ENCODE measurements around the gene PRDM16. TPM values are rescaled to one million over a fixed set of nuclear protein-coding genes. Genes with fewer than 3 reads are reported as not detected.

The PRDM16 gene
- total and polyA plus RNA-seq, 5 experiments from 2014 or later, result not detected

- H3K27ac Mint-ChIP-seq, result no peak overlapping the region
Observed at GRCh38 chr1:3440300-3440681, 371.3 kb downstream of the PRDM16 start.

DNA sequence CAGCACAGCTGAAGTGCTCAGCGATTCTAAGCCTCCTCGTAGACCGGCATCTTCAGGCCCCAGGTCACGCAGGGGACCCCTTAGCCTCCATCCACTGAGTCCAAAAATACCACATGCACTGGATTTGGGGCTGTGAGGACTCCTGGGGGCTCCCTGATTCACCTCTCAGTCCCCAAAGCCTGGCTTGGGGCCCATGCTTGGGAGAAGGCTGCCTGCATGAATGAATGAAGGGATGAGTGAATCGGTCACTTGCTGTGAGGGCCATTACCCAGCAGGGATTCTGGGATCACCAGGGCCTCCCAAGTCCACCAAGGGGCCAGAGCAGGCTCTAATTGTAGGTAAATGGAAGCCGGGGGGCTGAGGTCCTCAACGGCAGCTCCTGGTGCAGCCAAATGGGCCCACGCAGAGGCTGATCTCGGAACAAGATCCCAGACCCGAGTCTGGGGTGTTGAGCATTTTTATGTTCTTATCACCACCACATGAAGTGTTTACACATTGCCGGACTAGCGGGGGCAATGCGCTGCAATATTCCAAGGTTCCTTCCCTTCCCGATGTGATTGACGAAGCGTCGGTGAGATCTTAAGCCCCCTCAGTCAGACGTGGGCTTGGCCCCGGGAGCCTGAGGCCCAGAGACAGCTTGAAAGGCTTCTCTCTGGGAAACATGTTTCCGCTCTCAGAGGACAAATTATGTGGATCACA, 371.9 kb downstream of the PRDM16 start:
- DNase-seq, result no peak
- ATAC-seq, result no peak
- Mint-ChIP-seq H3K36me3 (no peaks in the 10 kb centered on the region), H3K4me3 (no peak overlapping the region), H3K27ac (no peak overlapping the region), H3K4me1 (no peaks in the 10 kb centered on the region), H3K27me3 (peaks cover 2 to 37% (median 13%) of the 10 kb centered on the region in 5 donors), H3K9me3 (peaks cover 0 to 10% (median 0%) of the 10 kb centered on the region in 9 donors)
- POLR2A ChIA-PET, result no interaction called here

More at GRCh38 chr1:3440300-3440681, 371.3 kb downstream of the PRDM16 start:
- Mint-ChIP-seq H3K36me3 (no peaks in the 10 kb centered on the region), H3K27me3 (peaks cover 2 to 37% (median 13%) of the 10 kb centered on the region in 5 donors), H3K4me1 (no peaks in the 10 kb centered on the region), H3K9me3 (peaks cover 0 to 4% (median 0%) of the 10 kb centered on the region in 9 donors), H3K4me3 (no peak overlapping the region)
- POLR2A ChIA-PET, result no interaction called here
- ATAC-seq (no peak), DNase-seq (no peak)

DNA sequence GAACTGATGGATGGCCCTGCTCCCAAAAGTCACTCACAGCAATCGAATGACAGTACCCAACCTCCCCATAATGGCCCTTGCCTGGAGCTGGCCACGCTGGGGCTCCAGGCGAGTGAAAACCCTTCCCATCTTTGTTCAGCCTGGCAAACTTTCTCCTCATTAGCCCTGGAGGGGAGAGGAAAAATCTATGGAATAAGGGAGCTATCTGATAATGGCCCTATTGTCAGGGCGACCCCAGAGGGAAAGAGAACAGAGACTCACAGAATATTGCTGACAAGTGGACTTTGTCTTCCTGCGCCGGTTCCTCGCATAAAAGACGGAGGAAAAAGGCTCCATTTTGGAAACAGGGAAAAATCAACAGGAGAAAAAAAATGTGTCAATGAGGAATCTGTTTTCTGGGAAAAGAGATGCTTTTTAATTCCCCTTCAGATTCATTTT, 372.4 kb downstream of the PRDM16 start:
- no peaks in the 10 kb centered on the region for H3K4me1 Mint-ChIP-seq
- peaks cover 0 to 15% (median 0%) of the 10 kb centered on the region in 9 donors for H3K9me3 Mint-ChIP-seq
- no peak overlapping the region for H3K4me3 Mint-ChIP-seq
- ATAC-seq (no peak), DNase-seq (no peak)
- H3K27ac Mint-ChIP-seq, result no peak overlapping the region
- peaks cover 2 to 37% (median 13%) of the 10 kb centered on the region in 5 donors for H3K27me3 Mint-ChIP-seq
- POLR2A ChIA-PET, result no interaction called here
- H3K36me3 Mint-ChIP-seq, result no peaks in the 10 kb centered on the region

DNA sequence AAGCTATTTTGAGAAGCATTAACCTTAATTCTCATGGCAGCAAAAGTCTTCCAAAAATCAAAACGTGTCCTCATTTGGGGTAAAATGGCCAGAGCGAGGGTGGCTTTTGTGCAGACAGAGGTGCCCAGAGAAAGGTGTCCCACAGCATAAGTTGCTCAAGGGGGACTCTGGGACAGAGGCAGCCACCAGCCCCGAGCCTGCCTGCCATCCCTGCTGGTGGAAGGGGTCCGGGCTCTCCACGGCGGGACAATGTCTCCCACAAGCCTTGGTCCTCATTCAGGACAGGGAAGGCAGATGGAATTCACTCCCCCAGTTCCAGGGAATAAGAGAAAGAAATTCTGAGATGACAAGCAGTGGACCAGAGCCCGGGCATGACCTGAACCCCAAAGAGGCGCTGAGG, 372.9 kb downstream of the PRDM16 start:
- no peak overlapping the region for H3K4me3 Mint-ChIP-seq
- DNase-seq (no peak), ATAC-seq (no peak)
- H3K27me3 Mint-ChIP-seq, result peaks cover 2 to 37% (median 13%) of the 10 kb centered on the region in 5 donors
- H3K4me1 Mint-ChIP-seq, result no peaks in the 10 kb centered on the region
- POLR2A ChIA-PET, result no interaction called here
- no peaks in the 10 kb centered on the region for H3K36me3 Mint-ChIP-seq
- peaks cover 0 to 19% (median 0%) of the 10 kb centered on the region in 9 donors for H3K9me3 Mint-ChIP-seq
- no peak overlapping the region for H3K27ac Mint-ChIP-seq

DNA sequence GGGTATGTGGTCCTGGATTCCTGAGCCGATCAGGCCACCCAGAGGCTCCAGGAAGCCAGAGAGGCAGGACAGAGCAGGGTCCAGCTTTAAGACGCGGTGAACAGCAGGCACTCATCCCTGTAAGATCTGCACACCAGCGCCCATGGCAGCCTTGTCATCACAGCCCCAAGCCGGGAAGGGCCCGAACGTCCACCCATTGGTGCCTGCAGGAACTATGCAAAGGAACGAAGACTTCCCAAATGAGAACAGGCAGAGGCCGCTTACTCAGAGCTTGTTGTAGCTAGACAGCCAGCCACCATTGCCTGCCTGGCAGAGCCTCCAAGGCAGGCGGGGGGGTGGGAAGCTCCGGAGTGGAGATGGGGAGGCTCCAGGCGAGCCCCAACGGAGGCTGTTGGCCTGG, 373.3 kb downstream of the PRDM16 start:
- Mint-ChIP-seq H3K27me3 (peaks cover 2 to 37% (median 13%) of the 10 kb centered on the region in 5 donors), H3K36me3 (no peaks in the 10 kb centered on the region), H3K27ac (peak overlapping the region in 1 of 10 donors; percentile 44), H3K4me3 (no peak overlapping the region), H3K9me3 (peaks cover 0 to 23% (median 0%) of the 10 kb centered on the region in 9 donors), H3K4me1 (no peaks in the 10 kb centered on the region)
- ATAC-seq (no peak), DNase-seq (no peak)
- POLR2A ChIA-PET, result no interaction called here

DNA sequence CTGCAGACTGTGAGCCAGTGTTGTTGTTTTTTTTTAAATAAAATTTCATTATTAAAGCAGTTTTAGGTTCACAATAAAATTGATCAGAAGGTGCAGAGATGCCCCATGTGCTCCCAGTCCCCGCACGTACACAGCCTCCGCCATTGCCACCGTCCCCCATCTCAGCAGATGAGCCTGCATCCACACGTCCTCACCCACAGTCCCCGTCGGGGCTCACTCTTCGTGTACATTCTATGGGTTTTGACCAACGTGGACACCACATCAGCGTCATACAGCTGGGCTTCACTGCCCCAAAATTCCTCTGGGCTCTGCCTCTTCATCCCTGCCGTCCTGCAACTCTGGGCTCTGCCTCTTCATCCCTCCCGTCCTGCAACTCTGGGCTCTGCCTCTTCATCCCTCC, 373.9 kb downstream of the PRDM16 start:
- H3K36me3 Mint-ChIP-seq, result peaks cover 0 to 4% (median 0%) of the 10 kb centered on the region in 3 donors
- DNase-seq (no peak), ATAC-seq (no peak)
- no peaks in the 10 kb centered on the region for H3K4me1 Mint-ChIP-seq
- POLR2A ChIA-PET, result no interaction called here
- peak overlapping the region in 1 of 10 donors; percentile 77 for H3K27ac Mint-ChIP-seq
- H3K27me3 Mint-ChIP-seq, result peaks cover 2 to 37% (median 13%) of the 10 kb centered on the region in 5 donors
- no peak overlapping the region for H3K4me3 Mint-ChIP-seq
- peaks cover 0 to 29% (median 3%) of the 10 kb centered on the region in 9 donors for H3K9me3 Mint-ChIP-seq

- POLR2A ChIA-PET, result no interaction called here
Observed at GRCh38 chr1:3443807-3444206, 374.8 kb downstream of the PRDM16 start.

GRCh38 chr1:3444298-3444697, 375.3 kb downstream of the PRDM16 start:
- Mint-ChIP-seq H3K36me3 (peaks cover 0 to 8% (median 0%) of the 10 kb centered on the region in 3 donors), H3K27me3 (peaks cover 2 to 37% (median 13%) of the 10 kb centered on the region in 5 donors), H3K9me3 (peaks cover 0 to 32% (median 4%) of the 10 kb centered on the region in 9 donors), H3K4me1 (no peaks in the 10 kb centered on the region), H3K27ac (no peak overlapping the region), H3K4me3 (no peak overlapping the region)
- no peak for ATAC-seq
- POLR2A ChIA-PET, result no interaction called here
- DNase-seq, result no peak

More at GRCh38 chr1:3443807-3444206, 374.8 kb downstream of the PRDM16 start:
- H3K9me3 Mint-ChIP-seq, result peaks cover 0 to 32% (median 4%) of the 10 kb centered on the region in 9 donors
- ATAC-seq, result no peak
- peaks cover 2 to 37% (median 13%) of the 10 kb centered on the region in 5 donors for H3K27me3 Mint-ChIP-seq
- no peak overlapping the region for H3K4me3 Mint-ChIP-seq
- peaks cover 0 to 8% (median 0%) of the 10 kb centered on the region in 3 donors for H3K36me3 Mint-ChIP-seq
- no peaks in the 10 kb centered on the region for H3K4me1 Mint-ChIP-seq
- no peak overlapping the region for H3K27ac Mint-ChIP-seq
- DNase-seq, result no peak

GRCh38 chr1:3444736-3445135, 375.7 kb downstream of the PRDM16 start:
- peak in 1 of 10 donors; percentile 4 for DNase-seq
- Mint-ChIP-seq H3K9me3 (peaks cover 0 to 32% (median 4%) of the 10 kb centered on the region in 9 donors), H3K4me3 (no peak overlapping the region), H3K27ac (no peak overlapping the region), H3K36me3 (peaks cover 0 to 8% (median 0%) of the 10 kb centered on the region in 3 donors), H3K4me1 (no peaks in the 10 kb centered on the region), H3K27me3 (peaks cover 4 to 37% (median 13%) of the 10 kb centered on the region in 5 donors)
- POLR2A ChIA-PET, result no interaction called here
- ATAC-seq, result no peak

- no peak overlapping the region for H3K4me3 Mint-ChIP-seq
- no peak overlapping the region for H3K27ac Mint-ChIP-seq
- POLR2A ChIA-PET, result no interaction called here
- H3K9me3 Mint-ChIP-seq, result peaks cover 0 to 27% (median 4%) of the 10 kb centered on the region in 9 donors
- peaks cover 0 to 10% (median 5%) of the 10 kb centered on the region in 4 donors for H3K4me1 Mint-ChIP-seq
- H3K36me3 Mint-ChIP-seq, result peaks cover 0 to 8% (median 0%) of the 10 kb centered on the region in 3 donors
- DNase-seq, result no peak
- no peak for ATAC-seq
- H3K27me3 Mint-ChIP-seq, result peaks cover 5 to 19% (median 8%) of the 10 kb centered on the region in 5 donors
Observed at GRCh38 chr1:3450202-3450863, 381.3 kb downstream of the PRDM16 start.

DNA sequence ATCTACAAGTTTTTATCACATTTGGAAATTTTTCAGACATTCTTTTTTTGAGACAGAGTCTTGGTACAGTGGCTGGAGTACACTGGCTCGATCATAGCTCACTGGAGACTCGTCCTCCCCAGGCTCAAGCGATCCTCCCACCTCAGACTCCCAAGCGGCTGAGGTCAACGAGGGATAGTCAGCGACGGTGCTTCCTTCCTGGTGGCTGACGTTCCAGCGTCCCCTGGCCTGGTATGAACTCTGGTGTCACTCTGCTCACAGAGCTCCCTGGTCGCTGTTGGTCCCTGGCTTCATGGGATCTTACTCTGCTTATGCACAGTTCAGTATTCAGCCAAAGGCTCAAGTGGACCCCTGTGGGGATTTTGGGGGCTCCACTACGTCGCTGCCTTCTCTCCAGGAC, 382.0 kb downstream of the PRDM16 start:
- no peak for DNase-seq
- Mint-ChIP-seq H3K36me3 (peaks cover 0 to 8% (median 0%) of the 10 kb centered on the region in 3 donors), H3K9me3 (peaks cover 0 to 21% (median 3%) of the 10 kb centered on the region in 9 donors), H3K4me1 (peaks cover 0 to 12% (median 6%) of the 10 kb centered on the region in 4 donors), H3K27ac (no peak overlapping the region), H3K27me3 (peaks cover 5 to 19% (median 8%) of the 10 kb centered on the region in 5 donors), H3K4me3 (no peak overlapping the region)
- POLR2A ChIA-PET, result no interaction called here
- no peak for ATAC-seq

DNA sequence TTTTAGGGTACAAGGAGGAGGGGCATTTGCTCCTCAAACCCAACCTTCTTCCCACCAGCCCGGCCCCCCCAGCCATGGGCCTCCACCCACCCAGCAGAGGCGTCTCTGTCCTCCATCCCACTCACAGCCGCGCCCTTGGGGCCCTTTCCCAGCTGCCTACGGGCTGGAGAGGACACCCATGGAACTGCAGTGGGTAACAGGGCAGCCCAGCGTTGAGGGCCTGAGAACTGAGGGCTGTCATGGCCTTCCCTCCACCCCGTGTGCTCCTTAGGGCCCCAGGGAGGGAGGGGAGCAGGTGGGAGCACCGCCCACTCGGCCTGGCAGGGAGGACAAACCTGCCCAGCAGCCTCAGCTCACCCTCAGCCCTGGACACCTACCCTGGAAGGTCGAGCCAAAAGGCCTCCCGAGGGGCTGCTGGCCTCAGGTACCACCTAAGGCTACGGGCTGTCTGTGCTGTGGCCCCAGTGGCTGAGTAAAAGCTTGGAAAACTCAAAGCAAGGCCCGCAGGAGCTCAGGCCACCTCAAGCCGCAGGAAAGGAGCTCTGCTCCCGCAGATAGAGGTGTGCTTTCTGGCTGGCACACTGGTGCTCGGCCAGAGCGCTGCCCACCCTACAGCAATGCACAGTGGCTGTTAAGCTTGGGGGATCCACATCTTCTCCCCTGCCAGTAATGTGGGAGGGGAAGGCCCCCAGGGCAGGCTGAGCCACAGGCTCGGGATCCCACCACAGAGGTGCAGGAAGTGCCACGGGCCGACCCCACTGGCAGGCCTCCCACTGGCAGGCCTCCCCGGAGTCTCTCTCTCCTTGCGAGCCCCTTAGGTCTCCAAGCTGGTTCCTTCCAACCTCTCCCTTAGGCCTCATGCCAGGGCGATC, 383.2 kb downstream of the PRDM16 start:
- POLR2A ChIA-PET, result interaction anchor here (1.1 kb wide), 1 partner anchor 167 kb away, joined by 8 read pairs; no protein-coding TSS in a partner anchor
- Mint-ChIP-seq H3K4me3 (peak overlapping the region in 2 of 10 donors; percentile 3 to 40), H3K27ac (no peak overlapping the region), H3K36me3 (peaks cover 0 to 8% (median 0%) of the 10 kb centered on the region in 3 donors), H3K4me1 (peaks cover 0 to 12% (median 6%) of the 10 kb centered on the region in 4 donors), H3K27me3 (peaks cover 5 to 19% (median 8%) of the 10 kb centered on the region in 5 donors), H3K9me3 (peaks cover 0 to 10% (median 0%) of the 10 kb centered on the region in 9 donors)
- no peak for ATAC-seq
- no peak for DNase-seq

Measured in naive thymus-derived CD8-positive, alpha-beta T cell (primary cell).